Immature natural killer cell (primary cell): Measurements from ENCODE around the gene RMI2. TPM values are rescaled to one million over a fixed set of nuclear protein-coding genes. Genes with fewer than 3 reads are reported as not detected.

Source experiments
- DNase-seq, 3 donors: peaks; one replicate each; pipeline ENCODE4 v3.0.0; 2022; ENCODE audit warnings: mixed read lengths in 1 of 3
- H3K27ac Mint-ChIP-seq, 6 donors: one replicate each; pipeline ENCODE4 v1.8.0; 2020; ENCODE audit warnings: mixed read lengths in 6 of 6, mild to moderate bottlenecking in 5 of 6, inconsistent platforms in 4 of 6, moderate library complexity in 3 of 6
- H3K27me3 Mint-ChIP-seq, 3 donors: one replicate each; pipeline ENCODE4 v1.8.0; 2020 to 2021; ENCODE audit warnings: low read depth in 3 of 3, mild to moderate bottlenecking in 3 of 3, mixed read lengths in 3 of 3, moderate library complexity in 3 of 3, inconsistent platforms in 1 of 3
- H3K36me3 Mint-ChIP-seq, 3 donors: one replicate each; pipeline ENCODE4 v1.8.0; 2020; ENCODE audit warnings: mixed read lengths in 3 of 3, inconsistent platforms in 2 of 3, mild to moderate bottlenecking in 2 of 3
- H3K4me1 Mint-ChIP-seq, 2 donors: one replicate each; pipeline ENCODE4 v1.8.0; 2020; ENCODE audit warnings: inconsistent platforms in 2 of 2, mild to moderate bottlenecking in 2 of 2, mixed read lengths in 2 of 2, moderate library complexity in 1 of 2
- H3K4me3 Mint-ChIP-seq, 5 donors: one replicate each; pipeline ENCODE4 v1.8.0; 2020; ENCODE audit warnings: mild to moderate bottlenecking in 5 of 5, mixed read lengths in 5 of 5, inconsistent platforms in 3 of 5, moderate library complexity in 3 of 5
- H3K9me3 Mint-ChIP-seq, 6 donors: one replicate each; pipeline ENCODE4 v1.8.0; 2020; ENCODE audit warnings: mild to moderate bottlenecking in 6 of 6, mixed read lengths in 6 of 6, inconsistent platforms in 4 of 6, moderate library complexity in 3 of 6
- polyA plus RNA-seq, 3 donors: library from polyadenylated mRNA; unstranded; fragments of 300-500 nt; fragmentation: Illumina TruSeq; gene quantifications; one replicate each; pipeline ENCODE4 v1.2.3, GENCODE V29; 2021

The RMI2 gene
- polyA plus RNA-seq, 3 donors from 2014 or later: 1.6 to 5.5 (median 5.2) TPM

GRCh38 chr16:11393366-11393765 is 48.1 kb downstream of the RMI2 start:
- no peak for DNase-seq
- H3K4me3 Mint-ChIP-seq: no peak overlapping the region
- no peak overlapping the region for H3K27ac Mint-ChIP-seq
- H3K27me3 Mint-ChIP-seq: peaks cover 0 to 2% (median 1%) of the 10 kb centered on the region in 3 donors
- H3K36me3 Mint-ChIP-seq: peaks cover 0 to 4% (median 0%) of the 10 kb centered on the region in 3 donors
- H3K4me1 Mint-ChIP-seq: no peaks in the 10 kb centered on the region
- H3K9me3 Mint-ChIP-seq: peaks cover 0 to 1% (median 0%) of the 10 kb centered on the region in 6 donors

GRCh38 chr16:11393861-11394592 is 48.8 kb downstream of the RMI2 start:
- Mint-ChIP-seq H3K36me3 (peaks cover 0 to 4% (median 0%) of the 10 kb centered on the region in 3 donors), H3K27me3 (peaks cover 0 to 2% (median 1%) of the 10 kb centered on the region in 3 donors), H3K9me3 (peaks cover 0 to under 1% (median 0%) of the 10 kb centered on the region in 6 donors), H3K4me3 (no peak overlapping the region), H3K27ac (no peak overlapping the region), H3K4me1 (no peaks in the 10 kb centered on the region)
- no peak for DNase-seq

GRCh38 chr16:11394593-11394960 is 49.3 kb downstream of the RMI2 start:
- no peak for DNase-seq
- peaks cover 0 to 4% (median 0%) of the 10 kb centered on the region in 3 donors for H3K36me3 Mint-ChIP-seq
- no peak overlapping the region for H3K27ac Mint-ChIP-seq
- peaks cover 0 to 2% (median 1%) of the 10 kb centered on the region in 3 donors for H3K27me3 Mint-ChIP-seq
- H3K9me3 Mint-ChIP-seq: no peaks in the 10 kb centered on the region
- no peak overlapping the region for H3K4me3 Mint-ChIP-seq
- H3K4me1 Mint-ChIP-seq: no peaks in the 10 kb centered on the region

- Mint-ChIP-seq H3K4me1 (no peaks in the 10 kb centered on the region), H3K4me3 (no peak overlapping the region), H3K27ac (no peak overlapping the region), H3K9me3 (no peaks in the 10 kb centered on the region), H3K36me3 (peaks cover 0 to 4% (median 0%) of the 10 kb centered on the region in 3 donors), H3K27me3 (peaks cover 0 to 2% (median 1%) of the 10 kb centered on the region in 3 donors)
- no peak for DNase-seq
These were observed 50.0 kb downstream of the RMI2 start for GRCh38 chr16:11395008-11395948.

GRCh38 chr16:11395949-11396240 is 50.6 kb downstream of the RMI2 start:
- Mint-ChIP-seq H3K36me3 (peaks cover 0 to 4% (median 0%) of the 10 kb centered on the region in 3 donors), H3K9me3 (no peaks in the 10 kb centered on the region), H3K4me3 (no peak overlapping the region), H3K27me3 (no peaks in the 10 kb centered on the region), H3K4me1 (no peaks in the 10 kb centered on the region), H3K27ac (no peak overlapping the region)
- no peak for DNase-seq

GRCh38 chr16:11396241-11397048 is 51.2 kb downstream of the RMI2 start:
- Mint-ChIP-seq H3K4me1 (no peaks in the 10 kb centered on the region), H3K36me3 (no peaks in the 10 kb centered on the region), H3K27me3 (no peaks in the 10 kb centered on the region), H3K27ac (no peak overlapping the region), H3K4me3 (no peak overlapping the region), H3K9me3 (no peaks in the 10 kb centered on the region)
- peak; percentile 52 to 59 (median 55) for DNase-seq

GRCh38 chr16:11398136-11398535 is 52.9 kb downstream of the RMI2 start:
- H3K4me1 Mint-ChIP-seq: no peaks in the 10 kb centered on the region
- H3K9me3 Mint-ChIP-seq: no peaks in the 10 kb centered on the region
- no peaks in the 10 kb centered on the region for H3K36me3 Mint-ChIP-seq
- no peak for DNase-seq
- H3K4me3 Mint-ChIP-seq: no peak overlapping the region
- no peak overlapping the region for H3K27ac Mint-ChIP-seq
- no peaks in the 10 kb centered on the region for H3K27me3 Mint-ChIP-seq

- Mint-ChIP-seq H3K27ac (no peak overlapping the region), H3K36me3 (no peaks in the 10 kb centered on the region), H3K4me1 (no peaks in the 10 kb centered on the region), H3K9me3 (no peaks in the 10 kb centered on the region), H3K27me3 (peaks cover 0 to under 1% (median 0%) of the 10 kb centered on the region in 3 donors), H3K4me3 (no peak overlapping the region)
- DNase-seq: no peak
These were observed 53.6 kb downstream of the RMI2 start for GRCh38 chr16:11398851-11399250.

- Mint-ChIP-seq H3K36me3 (no peaks in the 10 kb centered on the region), H3K27me3 (peaks cover 0 to 3% (median 0%) of the 10 kb centered on the region in 3 donors), H3K9me3 (no peaks in the 10 kb centered on the region), H3K27ac (no peak overlapping the region), H3K4me1 (no peaks in the 10 kb centered on the region), H3K4me3 (no peak overlapping the region)
- DNase-seq: no peak
These were observed 54.1 kb downstream of the RMI2 start for GRCh38 chr16:11399261-11399831.

- H3K27ac Mint-ChIP-seq: no peak overlapping the region
- no peaks in the 10 kb centered on the region for H3K36me3 Mint-ChIP-seq
- H3K9me3 Mint-ChIP-seq: no peaks in the 10 kb centered on the region
- no peak overlapping the region for H3K4me3 Mint-ChIP-seq
- H3K4me1 Mint-ChIP-seq: no peaks in the 10 kb centered on the region
- DNase-seq: no peak
- peaks cover 0 to 4% (median 0%) of the 10 kb centered on the region in 3 donors for H3K27me3 Mint-ChIP-seq
These were observed 54.8 kb downstream of the RMI2 start for GRCh38 chr16:11400076-11400475.

Other genes with a start within 250 kb of the RMI2 start
- 10 to 100 TPM; 14.0 to 24.4 (median 14.5) TPM for gene SOCS1, start 89.3 kb upstream of the RMI2 start, polyA plus RNA-seq
- gene TNP2, start 76.1 kb upstream of the RMI2 start, polyA plus RNA-seq: not detected
- gene PRM3, start 71.8 kb upstream of the RMI2 start, polyA plus RNA-seq: not detected
- not detected for gene PRM2, start 69.0 kb upstream of the RMI2 start, polyA plus RNA-seq
- gene PRM1, start 64.1 kb upstream of the RMI2 start, polyA plus RNA-seq: not detected
- gene LITAF, start 241.5 kb downstream of the RMI2 start, polyA plus RNA-seq: 1,000 to 10,000 TPM; 1,031 to 1,827 (median 1,086) TPM